ENCODE measurements around the gene DNAJB1.
A peak's percentile ranks its signal among the peaks of the same experiment; 100 is the strongest.
"Not testable (repeated sequence)": the region's sequence is repeated elsewhere in the genome, so short reads cannot be mapped to it uniquely, and the experiment has no call there.

The DNAJB1 gene

DNA sequence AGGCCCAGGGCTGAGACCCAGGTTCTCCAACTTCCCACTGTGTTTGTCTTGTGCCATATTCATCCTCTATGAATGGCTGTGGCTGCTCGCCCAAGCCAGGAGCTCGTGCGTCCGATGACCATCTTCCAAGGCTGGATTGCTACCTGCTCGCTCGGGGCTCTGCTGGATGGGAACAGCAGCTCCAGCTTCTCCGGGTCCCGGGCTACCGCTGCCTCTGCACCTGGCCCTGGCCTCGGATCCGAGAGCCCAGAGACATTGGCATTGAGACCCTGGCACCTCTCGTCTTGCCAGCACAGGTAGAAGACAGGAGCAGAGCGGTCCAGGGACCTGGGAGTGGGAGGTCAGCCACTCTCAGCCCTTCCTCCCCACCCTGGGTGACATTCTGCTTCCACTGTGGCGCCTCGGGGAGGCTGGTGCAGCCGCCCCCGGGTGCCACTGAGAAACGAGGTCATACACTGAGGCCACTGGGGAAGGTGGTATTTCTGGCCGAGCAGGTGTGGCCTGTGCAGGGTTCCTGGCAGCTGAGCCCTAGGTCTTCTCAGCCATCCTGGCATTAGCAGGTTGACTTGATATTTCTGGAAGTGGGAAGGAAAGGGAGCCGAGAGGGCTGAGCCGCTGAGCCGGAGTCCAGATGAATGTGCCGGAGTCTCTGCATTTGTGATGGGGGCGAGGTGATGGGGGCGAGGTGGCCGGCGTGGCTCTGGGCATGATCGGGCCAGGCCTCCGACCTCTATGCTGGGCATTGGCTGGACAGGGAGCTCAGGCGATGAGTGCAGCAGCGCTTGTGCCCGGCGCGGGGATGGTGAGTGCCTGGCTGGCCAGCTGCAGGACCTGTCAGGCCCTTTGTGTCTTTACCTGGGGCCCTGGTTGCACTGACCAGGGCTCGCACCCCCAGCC is 35.1 kb upstream of the DNAJB1 start:
- no peak for FAIRE-seq
- no peak for DNase-seq (ENCODE audit: low spot score)

DNA sequence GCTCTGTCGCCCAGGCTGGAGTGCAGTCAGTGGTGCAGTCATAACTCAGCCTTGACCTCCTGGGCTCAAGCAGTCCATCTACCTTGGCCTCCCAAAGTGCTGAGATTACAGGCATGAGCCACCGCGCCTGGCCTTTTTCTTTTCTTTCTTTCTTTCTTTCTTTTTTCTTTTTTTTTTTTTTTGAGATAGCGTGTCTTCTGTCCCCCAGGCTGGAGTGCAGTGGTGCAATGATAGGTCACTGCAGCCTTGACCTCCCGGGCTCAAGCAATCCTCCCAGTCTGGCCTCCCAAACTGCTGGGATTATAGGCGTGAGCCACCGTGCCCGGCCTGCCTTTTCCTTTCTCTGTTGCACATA is 33.8 kb upstream of the DNAJB1 start:
- FAIRE-seq, result not testable (repeated sequence)

DNA sequence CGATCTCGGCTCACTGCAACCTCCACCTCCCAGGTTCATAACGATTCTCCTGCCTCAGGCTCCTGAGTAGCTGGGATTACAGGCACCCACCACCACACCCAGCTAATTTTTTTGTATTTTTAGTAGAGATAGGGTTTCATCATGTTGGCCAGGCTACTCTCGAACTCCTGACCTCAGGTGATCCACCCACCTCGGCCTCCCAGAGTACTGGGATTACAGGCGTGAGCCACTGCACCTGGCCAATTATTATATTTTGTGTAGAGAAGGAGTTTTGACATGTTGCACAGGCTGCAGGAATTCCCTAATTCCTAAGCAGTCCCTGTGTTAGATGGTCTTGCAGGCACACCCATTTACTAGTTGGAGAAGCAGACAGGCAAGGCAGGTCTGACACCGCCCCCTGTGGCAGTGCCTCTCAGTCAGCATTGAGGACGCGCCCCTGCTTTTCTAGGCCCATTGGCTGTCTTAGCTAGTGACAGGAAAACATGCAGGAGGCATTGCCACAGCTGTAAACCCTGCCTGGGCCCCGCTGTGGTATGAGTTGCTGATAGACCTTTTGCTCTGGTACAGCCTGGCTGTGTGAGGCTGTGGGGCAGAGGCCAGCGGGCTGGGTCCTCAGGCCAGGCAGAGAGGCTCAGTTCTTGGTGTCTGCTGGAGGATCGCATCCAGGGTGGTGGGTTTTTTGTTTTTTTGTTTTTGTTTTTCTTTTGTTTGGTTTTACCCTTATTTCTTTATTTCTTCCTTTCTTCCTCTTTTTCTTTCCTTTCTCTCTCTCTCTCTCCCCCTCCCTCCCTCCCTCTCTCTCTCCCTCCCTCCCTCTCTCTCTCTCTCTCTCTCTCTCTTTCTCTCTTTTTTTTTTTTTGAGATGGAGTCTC is 33.2 kb upstream of the DNAJB1 start:
- not testable (repeated sequence) for DNase-seq (ENCODE audit: low spot score)

More for the DNA sequence above, 33.8 kb upstream of the DNAJB1 start:
- DNase-seq (ENCODE audit: low spot score), result not testable (repeated sequence)

DNA sequence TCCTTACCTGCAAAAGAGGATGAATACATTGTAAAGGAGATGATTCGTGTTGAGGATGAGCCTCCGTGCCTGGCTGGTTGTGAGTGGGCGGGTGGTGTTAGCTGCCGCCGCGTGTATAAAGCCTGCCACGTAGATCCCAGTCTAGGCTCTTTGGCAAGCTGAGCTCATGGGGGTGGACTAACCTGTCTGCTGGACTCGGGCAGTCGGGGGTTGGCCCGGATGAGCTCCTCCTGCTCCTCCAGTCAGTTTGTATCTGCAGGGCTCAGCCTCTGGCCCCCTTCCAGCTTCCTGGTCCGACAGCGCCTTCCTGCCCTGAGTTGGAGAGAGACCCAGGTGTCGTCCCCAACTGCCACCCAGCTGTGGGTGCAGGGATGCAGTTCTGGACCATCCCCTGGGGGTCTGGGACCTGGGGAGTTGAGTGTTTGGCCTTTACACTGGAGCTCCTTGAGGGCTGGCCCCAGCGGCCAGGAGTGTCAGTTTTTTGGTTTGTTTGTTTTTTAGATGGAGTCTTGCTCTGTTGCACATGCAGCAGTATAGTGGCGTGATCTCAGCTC is 32.1 kb upstream of the DNAJB1 start:
- DNase-seq (ENCODE audit: low spot score) (peak; percentile 46), FAIRE-seq (no peak)

More for the DNA sequence above, 33.2 kb upstream of the DNAJB1 start:
- FAIRE-seq, result not testable (repeated sequence)

DNA sequence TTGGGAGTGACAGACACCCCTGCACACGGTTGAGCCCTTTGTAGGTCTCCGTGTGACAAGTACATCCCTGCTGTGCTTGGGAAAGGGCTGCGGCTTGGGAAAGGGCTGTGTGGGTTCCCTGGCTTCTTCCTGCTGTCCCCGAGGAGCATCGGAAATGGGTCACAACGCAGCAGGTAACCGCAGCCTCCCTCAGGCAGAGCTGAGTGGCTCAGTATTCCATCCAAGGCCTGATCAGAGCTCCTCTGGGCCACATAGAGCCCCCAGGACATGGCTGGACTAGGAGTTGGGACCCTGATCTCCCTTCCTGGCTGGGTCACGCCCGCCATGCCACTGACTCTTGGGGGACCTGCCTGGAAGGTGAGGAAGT is 27.5 kb upstream of the DNAJB1 start:
- FAIRE-seq, result no peak

DNA sequence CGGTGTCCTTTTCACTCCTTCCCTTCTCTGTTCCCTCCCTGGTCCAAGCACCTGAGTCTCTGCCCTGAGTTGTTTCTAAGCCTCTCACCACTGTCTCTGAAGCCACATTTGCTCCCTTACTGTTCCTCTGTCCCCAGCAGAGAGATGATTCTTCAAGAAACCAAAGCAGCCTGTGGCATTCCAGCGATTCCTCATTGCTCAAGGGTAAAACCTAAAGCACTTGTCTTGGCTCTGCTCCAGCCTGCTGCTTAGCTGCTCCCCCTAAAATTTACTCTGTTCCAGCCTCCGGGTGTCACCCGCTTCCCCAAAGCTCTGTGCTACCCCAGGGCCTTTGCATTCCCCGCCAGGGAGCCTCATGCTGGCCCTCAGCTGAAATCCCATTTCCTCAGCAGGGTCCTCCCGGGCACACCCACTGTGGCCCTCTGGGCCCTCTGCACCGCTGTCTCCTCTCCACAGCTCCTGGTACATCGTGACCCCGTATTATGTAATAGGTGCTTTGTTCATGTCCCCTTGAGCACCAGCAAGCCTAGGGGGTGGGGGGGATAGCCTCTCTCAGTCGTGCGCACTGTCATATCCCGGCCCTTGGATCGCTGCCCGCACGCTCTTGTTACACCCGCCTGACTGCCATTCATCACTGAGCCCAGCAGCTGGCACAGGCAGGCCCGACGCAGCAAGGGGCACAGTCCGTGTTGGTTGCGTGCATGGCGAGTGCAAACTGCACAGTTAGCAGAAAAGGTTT is 26.9 kb upstream of the DNAJB1 start:
- no peak for FAIRE-seq
- peak; percentile 33 for DNase-seq (ENCODE audit: low spot score)

More for the DNA sequence above, 27.5 kb upstream of the DNAJB1 start:
- DNase-seq (ENCODE audit: low spot score), result no peak

DNA sequence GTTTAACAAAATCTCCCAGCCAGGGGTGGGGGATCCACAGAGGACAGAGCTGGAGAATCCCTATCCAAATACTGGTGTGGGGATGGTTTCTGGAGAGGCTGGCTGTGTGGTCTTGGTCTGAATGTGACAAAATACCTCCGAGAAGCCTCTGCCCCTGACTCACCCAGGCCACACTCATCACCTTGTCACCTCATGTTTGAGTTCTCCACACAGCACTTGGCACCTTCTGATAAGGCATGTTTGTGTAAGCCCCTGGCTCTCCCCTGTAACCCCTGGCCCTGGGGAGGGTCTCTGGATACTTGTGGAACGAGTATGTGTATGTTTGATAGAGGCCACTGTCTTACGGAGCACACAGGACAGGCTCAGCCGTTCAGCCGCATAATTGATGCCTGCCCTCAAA is 25.9 kb upstream of the DNAJB1 start:
- no peak for FAIRE-seq
- peak; percentile 39 for DNase-seq (ENCODE audit: low spot score)

DNA sequence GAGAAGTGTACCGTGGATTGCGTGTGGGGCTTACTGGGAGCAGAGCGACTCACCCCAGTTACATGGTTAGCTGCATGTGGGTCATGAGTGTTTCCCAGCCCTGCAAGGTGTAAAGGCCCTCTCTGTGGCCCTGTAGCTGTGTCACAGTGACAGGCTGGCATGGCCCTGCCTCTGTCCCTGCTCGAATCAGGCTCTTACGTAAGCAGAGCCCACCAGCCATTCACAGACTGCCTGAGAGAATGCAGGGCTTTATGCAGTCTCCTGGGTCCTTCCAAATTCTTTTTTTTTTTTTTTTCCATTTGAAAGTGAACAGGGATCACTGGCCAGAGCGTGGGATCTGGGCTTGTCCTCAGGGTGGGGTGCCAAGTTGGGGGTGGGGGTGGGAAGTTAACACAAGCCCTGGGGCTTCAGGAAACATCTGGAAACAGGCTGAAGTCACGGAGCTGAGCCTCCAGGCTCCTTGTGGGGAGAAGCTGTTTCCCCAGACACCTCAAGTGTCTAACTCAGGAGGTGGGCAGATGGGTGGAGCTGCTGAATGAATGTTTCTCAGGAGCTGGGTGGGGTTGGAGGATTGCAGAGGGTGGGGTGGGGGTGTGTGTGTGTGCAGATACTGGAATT is 24.6 kb upstream of the DNAJB1 start:
- DNase-seq (ENCODE audit: low spot score), result no peak
- no peak for FAIRE-seq

DNA sequence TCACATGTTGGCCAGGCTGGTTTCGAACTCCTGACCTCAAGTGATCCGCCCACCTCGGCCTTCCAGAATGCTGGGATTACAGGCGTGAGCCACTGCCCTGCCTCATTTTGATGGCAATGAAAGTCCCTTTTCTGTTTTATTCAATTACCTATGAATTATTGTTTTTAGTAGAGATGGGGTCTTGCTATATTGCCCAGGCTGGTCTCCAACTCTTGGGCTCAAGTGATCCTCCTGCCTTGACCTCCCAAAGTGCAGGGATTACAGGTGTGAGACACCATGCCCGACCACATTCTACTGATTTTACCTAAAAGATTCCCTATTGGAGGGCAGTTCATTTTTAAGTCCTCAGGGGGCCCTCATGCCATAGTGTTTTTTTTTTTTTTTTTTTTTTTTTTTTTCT is 23.8 kb upstream of the DNAJB1 start:
- not testable (repeated sequence) for FAIRE-seq; DNase-seq (ENCODE audit: low spot score)

DNA sequence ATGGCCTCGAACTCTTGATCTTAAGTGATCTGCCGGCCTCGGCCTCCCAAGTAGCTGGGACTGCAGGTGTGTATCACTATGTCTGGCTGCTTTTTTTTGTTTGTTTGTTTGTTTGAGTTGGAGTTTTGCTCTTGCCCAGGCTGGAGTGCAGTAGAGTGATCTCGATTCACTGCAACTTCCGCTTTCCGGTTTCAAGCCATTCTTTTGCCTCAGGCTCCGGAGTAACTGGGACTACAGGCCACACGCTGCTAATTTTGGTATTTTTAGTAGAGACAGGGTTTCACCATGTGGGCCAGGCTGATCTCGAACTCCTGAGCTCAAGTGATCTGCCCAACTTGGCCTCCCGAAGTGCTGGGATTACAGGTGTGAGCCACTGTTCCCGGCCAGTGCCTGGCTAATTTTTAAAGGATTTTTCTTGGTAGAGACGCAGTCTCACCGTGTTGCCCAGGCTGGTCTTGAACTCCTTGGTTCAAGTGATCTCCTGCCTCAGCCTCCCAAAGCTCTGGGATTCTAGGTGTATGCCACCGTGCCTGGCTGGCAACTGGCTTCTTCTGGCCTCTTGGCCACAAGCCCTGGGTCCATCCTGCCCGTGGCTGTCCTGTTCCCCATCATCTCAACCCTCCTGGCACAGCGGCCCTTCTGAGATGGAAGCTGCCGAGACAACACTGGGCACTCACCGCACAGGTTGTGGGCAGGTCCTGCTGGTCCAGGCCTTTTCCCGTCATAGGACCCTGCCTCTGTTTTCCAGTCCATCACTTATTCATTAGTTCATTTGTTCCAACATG is 22.7 kb upstream of the DNAJB1 start:
- DNase-seq (ENCODE audit: low spot score), result no peak
- FAIRE-seq, result no peak

DNA sequence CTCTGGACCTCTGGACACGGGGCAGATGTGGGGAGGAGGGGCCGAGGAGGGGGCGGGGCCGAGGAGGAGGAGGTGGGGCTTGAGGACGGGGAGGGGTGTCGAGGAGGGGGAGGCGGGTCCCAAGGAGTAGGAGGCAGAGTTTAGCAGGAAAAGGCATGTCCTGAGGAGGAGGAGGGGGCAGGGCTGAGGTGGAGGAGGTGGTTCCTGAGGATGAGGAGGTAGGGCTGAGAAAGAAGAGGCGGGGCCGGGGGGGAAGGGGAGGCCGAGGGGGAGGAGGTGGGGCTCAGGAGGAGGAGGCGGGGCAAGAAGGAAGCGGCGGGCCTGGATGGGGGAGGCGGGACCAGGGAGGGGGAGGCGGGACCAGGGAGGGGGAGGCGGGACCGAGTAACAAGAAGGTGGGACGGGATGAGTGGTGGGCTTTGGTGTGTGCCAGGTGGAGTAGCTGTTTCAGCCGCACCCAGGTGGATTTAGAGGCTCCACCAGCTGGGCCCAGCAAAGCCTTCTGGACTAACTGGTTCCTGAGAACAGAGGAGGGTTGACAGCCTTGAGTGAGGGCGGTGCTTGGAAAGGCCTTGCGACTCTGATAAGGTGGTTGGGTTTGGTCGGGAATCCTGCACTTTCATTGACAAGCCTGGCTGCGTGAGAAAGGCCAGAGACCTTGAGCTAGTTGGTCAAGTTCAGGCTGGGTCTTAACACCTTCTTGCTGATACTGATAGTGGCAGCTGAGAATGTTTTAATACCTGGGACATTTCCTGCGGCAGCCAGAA is 18.9 kb upstream of the DNAJB1 start:
- FAIRE-seq (no peak), DNase-seq (ENCODE audit: low spot score) (no peak)

DNA sequence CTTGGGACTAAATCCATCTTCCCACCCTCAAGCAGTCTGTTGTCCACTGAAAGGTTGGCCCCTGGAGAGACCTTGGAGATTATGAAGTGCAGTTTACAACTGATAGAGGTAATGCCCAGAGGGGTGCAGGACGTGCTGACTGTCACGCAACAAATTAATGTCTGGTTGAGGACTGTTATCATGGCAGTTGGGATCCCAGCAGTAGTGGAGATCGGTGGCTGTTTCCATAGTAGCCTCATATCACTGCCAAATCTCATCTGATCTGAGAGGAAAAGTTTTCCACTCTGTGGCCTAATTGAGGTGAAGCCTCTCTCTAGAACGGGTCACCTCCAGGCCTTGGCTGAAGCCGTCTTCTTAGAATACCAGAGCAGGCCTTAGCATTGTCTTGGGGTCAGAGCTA is 15.3 kb upstream of the DNAJB1 start:
- FAIRE-seq (no peak), DNase-seq (ENCODE audit: low spot score) (no peak)

DNA sequence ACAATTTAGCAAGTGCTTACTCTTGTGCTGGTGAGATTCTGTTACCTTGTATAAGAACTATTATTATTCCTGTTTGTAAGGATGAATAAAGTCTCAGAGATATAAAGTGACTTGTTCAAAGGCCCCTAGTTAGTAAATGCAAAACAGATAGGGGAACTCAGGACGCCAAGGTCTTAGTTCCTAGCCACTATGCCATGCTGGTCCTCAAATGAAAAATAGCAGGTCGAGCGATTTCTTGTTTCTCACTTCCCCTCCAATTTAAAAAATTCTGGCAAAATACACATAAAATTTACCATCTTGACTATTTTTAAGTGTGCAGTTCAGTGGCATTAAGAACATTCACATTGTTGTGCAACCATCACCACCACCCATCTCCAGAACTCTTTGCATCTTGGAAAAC is 12.3 kb upstream of the DNAJB1 start:
- FAIRE-seq (no peak), DNase-seq (ENCODE audit: low spot score) (no peak)

DNA sequence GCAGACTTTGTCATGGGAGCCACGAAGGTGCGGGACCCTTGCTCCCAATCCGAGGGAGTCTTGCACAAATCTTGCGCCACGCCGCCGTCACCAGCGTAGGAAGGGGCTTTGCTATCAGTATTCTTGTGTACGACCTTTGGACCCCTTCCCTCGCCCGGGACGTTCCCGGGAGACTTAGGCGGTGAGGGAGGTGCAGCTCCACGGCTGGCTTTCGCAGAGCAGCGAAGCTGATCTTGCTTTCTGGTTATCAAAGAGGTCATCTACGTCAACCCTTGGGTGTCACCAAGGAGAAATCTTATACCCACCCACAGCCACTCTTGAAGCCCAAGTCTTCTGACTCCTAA is 11.8 kb upstream of the DNAJB1 start:
- no peak for FAIRE-seq
- DNase-seq (ENCODE audit: low spot score), result no peak

DNA sequence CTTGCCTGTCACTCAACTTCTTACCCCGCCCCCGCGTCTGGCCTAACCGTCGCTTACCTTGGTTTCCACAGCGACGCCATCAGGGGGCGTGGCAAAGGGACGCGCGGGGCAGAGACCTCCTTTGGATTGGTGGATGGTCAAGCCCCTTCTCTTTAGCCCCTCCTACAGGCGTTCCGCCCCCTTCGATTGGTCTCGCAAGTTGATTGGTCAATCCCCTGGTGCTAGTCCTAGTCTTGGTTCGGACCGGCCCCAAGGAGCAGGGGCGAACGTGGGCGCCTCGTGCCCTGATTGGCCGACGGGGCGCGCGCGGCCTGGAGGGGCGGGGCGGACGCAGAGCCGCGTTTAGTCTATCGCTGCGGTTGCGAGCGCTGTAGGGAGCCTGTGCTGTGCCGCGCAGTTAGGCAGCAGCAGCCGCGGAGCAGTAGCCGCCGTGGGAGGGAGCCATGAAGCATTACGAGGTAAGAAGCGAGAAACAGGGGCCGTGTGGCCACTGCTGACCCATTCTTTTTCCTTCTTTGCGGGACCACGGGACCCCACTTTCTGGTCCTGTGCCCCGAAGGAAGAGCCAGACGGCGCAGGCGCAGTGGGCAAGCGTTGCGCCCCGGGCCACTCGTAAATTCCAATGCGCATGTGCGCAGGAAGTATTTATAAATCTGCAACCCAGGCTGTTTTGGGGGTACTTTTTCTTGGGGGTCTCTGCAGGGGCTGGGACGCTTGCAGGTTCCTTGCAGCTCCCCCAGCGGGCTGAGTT is 11.2 kb upstream of the DNAJB1 start, which contains the start of gene TECR:
Gene TECR (plus strand): TSS at position 341 of the 751 bp plus-strand sequence. CDS start 103 bp downstream, at position 444.
- FAIRE-seq (peak; percentile 93), DNase-seq (ENCODE audit: low spot score) (peak; percentile 100)

DNA sequence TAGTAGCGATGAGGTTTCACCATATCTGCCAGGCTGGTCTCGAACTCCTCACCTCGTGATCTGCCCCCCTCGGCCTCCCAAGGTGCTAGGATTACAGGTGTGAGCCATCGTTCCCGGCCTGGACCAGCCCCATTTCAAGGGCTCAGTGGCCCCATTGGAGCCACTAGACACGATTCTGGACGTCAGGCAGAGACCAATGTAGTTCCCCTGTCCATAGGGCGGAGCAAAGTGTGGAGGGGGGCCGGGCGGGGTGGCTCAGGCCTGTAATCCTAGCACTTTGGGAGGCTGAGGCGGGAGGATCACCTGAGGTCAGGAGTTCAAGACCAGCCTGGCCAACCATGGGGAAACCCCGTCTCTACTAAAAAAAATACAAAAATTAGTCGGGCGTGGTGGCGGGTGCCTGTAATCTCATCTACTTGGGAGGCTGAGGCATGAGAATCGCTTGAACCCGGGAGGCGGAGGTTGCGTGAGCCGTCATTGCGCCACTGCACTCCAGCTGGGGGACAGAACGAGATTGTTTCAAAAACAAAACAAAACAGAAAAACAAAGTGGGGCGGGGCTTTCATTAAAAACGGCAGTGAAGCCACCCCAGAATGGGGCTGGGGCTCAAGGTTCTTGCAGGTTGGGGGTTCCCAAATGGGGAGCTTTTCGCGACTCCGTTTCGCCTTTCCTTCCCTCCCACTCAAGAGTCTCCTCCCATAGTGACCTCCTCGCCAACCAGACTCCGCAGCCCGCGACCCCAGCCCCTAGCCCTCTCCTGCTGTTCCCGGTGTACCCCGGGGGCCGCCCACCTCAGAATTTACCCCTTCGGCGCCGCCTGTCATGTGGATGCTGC is 10.4 kb upstream of the DNAJB1 start:
- FAIRE-seq (no peak), DNase-seq (ENCODE audit: low spot score) (no peak)

DNA sequence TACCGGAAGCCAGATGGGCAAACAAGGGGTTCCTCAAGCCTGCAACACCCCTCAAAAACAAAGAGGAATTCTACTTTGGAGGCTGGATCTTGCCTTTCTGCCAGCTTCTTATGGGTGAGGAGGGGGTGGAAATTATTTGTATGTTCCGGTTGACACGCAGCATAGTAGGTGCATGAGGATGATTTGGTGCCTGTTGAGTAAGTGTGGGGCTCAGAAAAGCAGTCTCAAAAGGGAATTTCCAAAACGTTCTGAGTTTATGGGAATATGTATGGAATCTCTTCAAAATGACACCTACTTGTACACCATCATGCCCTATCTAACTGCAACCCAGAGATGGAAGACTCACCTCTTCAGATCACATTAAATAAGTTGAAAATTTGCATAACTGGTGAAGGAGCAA is 8.2 kb upstream of the DNAJB1 start:
- DNase-seq (ENCODE audit: low spot score), result no peak
- FAIRE-seq, result no peak

DNA sequence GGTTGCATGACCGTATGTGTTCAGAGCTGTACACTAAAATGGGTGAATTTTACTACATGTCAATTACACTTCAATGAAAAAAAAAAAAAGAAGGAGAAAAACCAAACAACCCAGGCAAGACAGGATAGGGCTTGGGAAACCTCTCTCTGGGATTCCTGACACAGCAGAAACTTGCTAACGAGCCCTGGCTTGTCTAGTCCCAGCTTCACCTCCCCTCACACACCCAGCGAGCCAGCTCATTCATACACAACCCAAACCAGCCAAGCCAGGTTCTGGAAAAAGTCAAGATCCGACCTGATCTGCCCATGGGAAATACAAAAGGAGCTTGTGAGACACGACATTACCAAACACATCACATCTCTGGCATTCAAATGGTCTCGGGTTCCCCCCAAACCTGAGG is 7.5 kb upstream of the DNAJB1 start:
- no peak for FAIRE-seq
- DNase-seq (ENCODE audit: low spot score), result no peak
